Endodermal cell (in vitro differentiated cells): ENCODE results near the gene BACH1. TPM values are rescaled to one million over a fixed set of nuclear protein-coding genes. Genes with fewer than 3 reads are reported as not detected.

Experiments used
- DNase-seq: peaks from one replicate; pipeline ENCODE4 v3.0.0-alpha.2; 2017
- H3K27ac ChIP-seq: 2 replicates; pipeline ENCODE4 v1.5.1; 2013; ENCODE audit warnings: mild to moderate bottlenecking, low read depth, low read length, moderate library complexity
- H3K27me3 ChIP-seq: 2 replicates; pipeline ENCODE4 v1.6.1; 2013; ENCODE audit warnings: mild to moderate bottlenecking, low read length, moderate library complexity; ENCODE audit not compliant: insufficient read depth, control insufficient read depth, poor library complexity, severe bottlenecking
- H3K36me3 ChIP-seq: 2 replicates; pipeline ENCODE4 v1.7.0; 2013; ENCODE audit warnings: mild to moderate bottlenecking, low read length, moderate library complexity; ENCODE audit not compliant: control insufficient read depth, insufficient read depth
- H3K4me1 ChIP-seq: one replicate; pipeline ENCODE4 v1.7.0; 2013; ENCODE audit warnings: low read length; ENCODE audit not compliant: control insufficient read depth, insufficient read depth
- H3K4me3 ChIP-seq: 2 replicates; pipeline ENCODE4 v1.5.1; 2013; ENCODE audit warnings: mild to moderate bottlenecking, low read length, moderate library complexity
- H3K9ac ChIP-seq: 2 replicates; pipeline ENCODE4 v1.6.1; 2013; ENCODE audit warnings: mild to moderate bottlenecking, low read length, moderate library complexity; ENCODE audit not compliant: poor library complexity, severe bottlenecking; ENCODE audit errors: extremely low read depth
- H3K9me3 ChIP-seq: 2 replicates; pipeline ENCODE4 v1.6.1; 2013; ENCODE audit warnings: mild to moderate bottlenecking, low read length, moderate library complexity; ENCODE audit not compliant: control insufficient read depth
- H3K27ac Mint-ChIP-seq: 2 replicates; pipeline ENCODE4 v1.8.0; 2020; ENCODE audit warnings: mixed read lengths
- H3K27me3 Mint-ChIP-seq: 2 replicates; pipeline ENCODE4 v1.8.0; 2021; ENCODE audit warnings: mild to moderate bottlenecking, mixed read lengths; ENCODE audit not compliant: insufficient read depth
- H3K36me3 Mint-ChIP-seq: 2 replicates; pipeline ENCODE4 v1.8.0; 2020; ENCODE audit warnings: low read depth, mixed read lengths
- H3K4me1 Mint-ChIP-seq: 2 replicates; pipeline ENCODE4 v1.8.0; 2020; ENCODE audit warnings: mixed read lengths
- H3K4me3 Mint-ChIP-seq: 2 replicates; pipeline ENCODE4 v1.8.0; 2020; ENCODE audit warnings: mild to moderate bottlenecking, moderate library complexity, mixed read lengths
- H3K9me3 Mint-ChIP-seq: 2 replicates; pipeline ENCODE4 v1.8.0; 2020; ENCODE audit warnings: mild to moderate bottlenecking, mixed read lengths
- WGBS, 2 experiments: methylation state at CpG; one replicate each; pipeline versions ENCODE4 v1.1.5 to v1.1.7; 2013; ENCODE audit warnings: missing lambda C conversion rate in 2 of 2, mixed read lengths in 1 of 2; ENCODE audit not compliant: insufficient coverage in 1 of 2, insufficient read length in 1 of 2; 5-methylcytosine and 5-hydroxymethylcytosine counted together
- total RNA-seq, 2 donors: library from RNA; stranded (reverse); fragmentation: NEBNext Ultra II Directional in 1 of 2; extraction: Animal tissue kit (Norgen Biotek cat#: 25700) in 1 of 2; gene quantifications; 2 replicates in 1 of 2; 3 replicates in 1 of 2; pipeline ENCODE4 v1.2.1, GENCODE V29; 2021
- TF ChIP-seq, protein P1 (sequence below): fragments of 200-600 bp; sonication (generic); conservative IDR thresholded peaks from 2 replicates; pipeline ENCODE4 v1.5.0; 2021; ENCODE audit warnings: antibody characterized with exemption, mild to moderate bottlenecking

Gene BACH1
- total RNA-seq, 2 donors from 2014 or later: 61.3 to 64.9 TPM

GRCh38 chr21:29302359-29302875 lies 3.7 kb downstream of the BACH1 start:
- Histone ChIP-seq H3K9me3 (no peaks in the 10 kb centered on the region), H3K4me1 (peaks cover 26% of the 10 kb centered on the region), H3K27ac (no peak overlapping the region), H3K36me3 (no peaks in the 10 kb centered on the region), H3K27me3 (no peaks in the 10 kb centered on the region), H3K9ac (no peak overlapping the region), H3K4me3 (no peak overlapping the region)
- Mint-ChIP-seq H3K27me3 (peaks cover 9% of the 10 kb centered on the region), H3K36me3 (no peaks in the 10 kb centered on the region), H3K9me3 (no peaks in the 10 kb centered on the region), H3K27ac (peak overlapping the region; percentile 24), H3K4me3 (no peak overlapping the region), H3K4me1 (peaks cover 61% of the 10 kb centered on the region)
- no peak for DNase-seq
- TF ChIP-seq, protein P1, sequence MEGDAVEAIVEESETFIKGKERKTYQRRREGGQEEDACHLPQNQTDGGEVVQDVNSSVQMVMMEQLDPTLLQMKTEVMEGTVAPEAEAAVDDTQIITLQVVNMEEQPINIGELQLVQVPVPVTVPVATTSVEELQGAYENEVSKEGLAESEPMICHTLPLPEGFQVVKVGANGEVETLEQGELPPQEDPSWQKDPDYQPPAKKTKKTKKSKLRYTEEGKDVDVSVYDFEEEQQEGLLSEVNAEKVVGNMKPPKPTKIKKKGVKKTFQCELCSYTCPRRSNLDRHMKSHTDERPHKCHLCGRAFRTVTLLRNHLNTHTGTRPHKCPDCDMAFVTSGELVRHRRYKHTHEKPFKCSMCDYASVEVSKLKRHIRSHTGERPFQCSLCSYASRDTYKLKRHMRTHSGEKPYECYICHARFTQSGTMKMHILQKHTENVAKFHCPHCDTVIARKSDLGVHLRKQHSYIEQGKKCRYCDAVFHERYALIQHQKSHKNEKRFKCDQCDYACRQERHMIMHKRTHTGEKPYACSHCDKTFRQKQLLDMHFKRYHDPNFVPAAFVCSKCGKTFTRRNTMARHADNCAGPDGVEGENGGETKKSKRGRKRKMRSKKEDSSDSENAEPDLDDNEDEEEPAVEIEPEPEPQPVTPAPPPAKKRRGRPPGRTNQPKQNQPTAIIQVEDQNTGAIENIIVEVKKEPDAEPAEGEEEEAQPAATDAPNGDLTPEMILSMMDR: no peak
- 93 to 96% methylated on average over 5 of the region's 5 CpGs for WGBS, 2 experiments

DNA sequence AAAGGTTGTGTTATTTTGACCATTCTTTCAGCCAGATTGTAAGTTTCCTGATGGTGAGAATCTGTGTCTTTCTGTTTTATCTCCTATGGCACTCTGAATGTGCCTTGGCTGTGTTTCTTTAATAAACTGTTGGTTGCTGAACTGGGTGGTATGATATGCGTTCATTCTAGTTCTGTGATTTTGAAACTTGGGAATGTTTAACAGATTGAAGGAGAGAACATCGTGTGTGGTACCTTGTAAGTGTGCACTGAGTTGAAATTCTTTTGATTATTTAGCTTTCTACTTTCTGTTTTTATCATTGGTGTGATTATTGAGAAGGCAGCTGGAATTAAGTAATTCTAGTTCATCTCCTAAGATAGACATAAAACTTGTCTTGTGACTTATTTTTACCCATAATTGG lies 4.6 kb downstream of the BACH1 start:
- 95% methylated on average over 2 of the region's 2 CpGs; no CpG with 5 or more reads in 1 of the 2 experiments for whole genome bisulfite sequencing, 2 experiments
- no peaks in the 10 kb centered on the region for H3K27me3 ChIP-seq
- no peak for DNase-seq
- no peaks in the 10 kb centered on the region for H3K36me3 ChIP-seq
- no peaks in the 10 kb centered on the region for H3K9me3 Mint-ChIP-seq
- no peak overlapping the region for H3K9ac ChIP-seq
- no peaks in the 10 kb centered on the region for H3K36me3 Mint-ChIP-seq
- H3K4me1 ChIP-seq: peaks cover 29% of the 10 kb centered on the region
- H3K9me3 ChIP-seq: no peaks in the 10 kb centered on the region
- no peak overlapping the region for H3K4me3 Mint-ChIP-seq
- H3K4me3 ChIP-seq: no peak overlapping the region
- H3K27ac ChIP-seq: no peak overlapping the region
- peaks cover 69% of the 10 kb centered on the region for H3K4me1 Mint-ChIP-seq
- peaks cover under 1% of the 10 kb centered on the region for H3K27me3 Mint-ChIP-seq
- H3K27ac Mint-ChIP-seq: no peak overlapping the region
- TF ChIP-seq, protein P1: no peak

DNA sequence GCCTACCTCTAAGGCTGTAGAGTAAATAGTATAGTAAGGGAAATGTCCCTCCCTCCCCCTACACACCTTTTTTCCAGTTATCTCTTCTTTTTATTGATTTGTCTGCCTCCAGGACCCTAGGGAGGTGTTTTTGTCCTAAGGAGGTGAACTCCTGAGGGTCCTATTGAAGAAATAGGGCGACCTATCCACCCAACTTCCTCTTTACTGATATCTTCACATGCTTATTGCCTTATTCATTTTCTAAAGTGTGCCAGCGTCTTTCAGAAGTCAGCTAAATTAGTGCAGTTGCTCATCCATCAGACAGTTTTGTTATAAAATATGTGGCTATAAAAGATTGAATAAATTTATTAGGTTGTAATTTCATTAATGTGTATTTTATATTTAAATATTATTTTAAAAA lies 5.9 kb downstream of the BACH1 start:
- Histone ChIP-seq H3K9me3 (no peaks in the 10 kb centered on the region), H3K9ac (no peak overlapping the region), H3K4me3 (no peak overlapping the region), H3K27ac (no peak overlapping the region), H3K36me3 (no peaks in the 10 kb centered on the region), H3K27me3 (no peaks in the 10 kb centered on the region), H3K4me1 (peaks cover 29% of the 10 kb centered on the region)
- TF ChIP-seq, protein P1: no peak
- Mint-ChIP-seq H3K9me3 (no peaks in the 10 kb centered on the region), H3K27ac (peak overlapping the region; percentile 64), H3K4me1 (peaks cover 75% of the 10 kb centered on the region), H3K27me3 (no peaks in the 10 kb centered on the region), H3K4me3 (peak overlapping the region; percentile 12), H3K36me3 (no peaks in the 10 kb centered on the region)
- WGBS, 2 experiments: 88% methylated on average over 2 of the region's 2 CpGs; no CpG with 5 or more reads in 1 of the 2 experiments
- no peak for DNase-seq
